Neural crest cell (in vitro differentiated cells): ENCODE results near the gene RABGAP1L. TPM values are rescaled to one million over a fixed set of nuclear protein-coding genes. Genes with fewer than 3 reads are reported as not detected.

Experiments
- DNase-seq: peaks from one replicate; pipeline ENCODE4 v3.0.0; 2021; ENCODE audit warnings: low read depth, mixed read lengths, low spot score
- H3K27ac Mint-ChIP-seq: one replicate; pipeline ENCODE4 v1.8.0; 2021; ENCODE audit warnings: mild to moderate bottlenecking, mixed read lengths; ENCODE audit not compliant: unreplicated experiment
- H3K27me3 Mint-ChIP-seq: 2 replicates; pipeline ENCODE4 v1.8.0; 2021; ENCODE audit warnings: low read depth, mild to moderate bottlenecking, mixed read lengths
- H3K36me3 Mint-ChIP-seq: 2 replicates; pipeline ENCODE4 v1.8.0; 2021; ENCODE audit warnings: low read depth, mild to moderate bottlenecking, mixed read lengths
- H3K4me1 Mint-ChIP-seq: 2 replicates; pipeline ENCODE4 v1.8.0; 2021; ENCODE audit warnings: mixed read lengths
- H3K4me3 Mint-ChIP-seq: one replicate; pipeline ENCODE4 v1.8.0; 2021; ENCODE audit warnings: mild to moderate bottlenecking, mixed read lengths
- H3K9me3 Mint-ChIP-seq: 2 replicates; pipeline ENCODE4 v1.8.0; 2021; ENCODE audit warnings: mixed read lengths
- CTCF ChIP-seq: fragments of 200-600 bp; sonication (generic); conservative IDR thresholded peaks from 2 replicates; pipeline ENCODE4 v1.5.0; 2021; ENCODE audit warnings: antibody characterized with exemption, mild to moderate bottlenecking
- total RNA-seq: library from RNA; stranded (reverse); gene quantifications from 2 replicates; pipeline ENCODE4 v1.2.1, GENCODE V29; 2021

Gene RABGAP1L
- total RNA-seq, 1 donor from 2014 or later: 25.6 TPM

- no peak for DNase-seq
- no peaks in the 10 kb centered on the region for H3K27me3 Mint-ChIP-seq
- H3K36me3 Mint-ChIP-seq: no peaks in the 10 kb centered on the region
- no peak overlapping the region for H3K4me3 Mint-ChIP-seq
- peaks cover 2% of the 10 kb centered on the region for H3K9me3 Mint-ChIP-seq
- no peak for TF ChIP-seq CTCF
- no peaks in the 10 kb centered on the region for H3K4me1 Mint-ChIP-seq
- no peak overlapping the region for H3K27ac Mint-ChIP-seq
Observed at GRCh38 chr1:174663358-174663757, 504.0 kb downstream of the RABGAP1L start.

GRCh38 chr1:174666248-174666647 is 506.9 kb downstream of the RABGAP1L start:
- Mint-ChIP-seq H3K4me1 (no peaks in the 10 kb centered on the region), H3K27me3 (no peaks in the 10 kb centered on the region), H3K27ac (no peak overlapping the region), H3K36me3 (peaks cover 13% of the 10 kb centered on the region), H3K4me3 (no peak overlapping the region), H3K9me3 (peaks cover 16% of the 10 kb centered on the region)
- no peak for TF ChIP-seq CTCF
- no peak for DNase-seq

GRCh38 chr1:174671826-174672225 is 512.5 kb downstream of the RABGAP1L start:
- Mint-ChIP-seq H3K27me3 (no peaks in the 10 kb centered on the region), H3K27ac (no peak overlapping the region), H3K4me3 (no peak overlapping the region), H3K36me3 (peaks cover 16% of the 10 kb centered on the region), H3K4me1 (no peaks in the 10 kb centered on the region), H3K9me3 (peaks cover 16% of the 10 kb centered on the region)
- DNase-seq: no peak
- TF ChIP-seq CTCF: no peak

GRCh38 chr1:174676856-174677255 is 517.5 kb downstream of the RABGAP1L start:
- no peaks in the 10 kb centered on the region for H3K9me3 Mint-ChIP-seq
- DNase-seq: no peak
- no peak overlapping the region for H3K4me3 Mint-ChIP-seq
- TF ChIP-seq CTCF: no peak
- H3K27me3 Mint-ChIP-seq: no peaks in the 10 kb centered on the region
- H3K4me1 Mint-ChIP-seq: no peaks in the 10 kb centered on the region
- no peak overlapping the region for H3K27ac Mint-ChIP-seq
- no peaks in the 10 kb centered on the region for H3K36me3 Mint-ChIP-seq

- no peak overlapping the region for H3K27ac Mint-ChIP-seq
- no peaks in the 10 kb centered on the region for H3K4me1 Mint-ChIP-seq
- no peaks in the 10 kb centered on the region for H3K27me3 Mint-ChIP-seq
- no peak for DNase-seq
- no peaks in the 10 kb centered on the region for H3K9me3 Mint-ChIP-seq
- no peak for TF ChIP-seq CTCF
- no peak overlapping the region for H3K4me3 Mint-ChIP-seq
- H3K36me3 Mint-ChIP-seq: no peaks in the 10 kb centered on the region
Observed at GRCh38 chr1:174678657-174679056, 519.3 kb downstream of the RABGAP1L start.

GRCh38 chr1:174680101-174680500 is 520.8 kb downstream of the RABGAP1L start:
- Mint-ChIP-seq H3K9me3 (no peaks in the 10 kb centered on the region), H3K27ac (no peak overlapping the region), H3K4me3 (no peak overlapping the region), H3K27me3 (no peaks in the 10 kb centered on the region), H3K4me1 (no peaks in the 10 kb centered on the region), H3K36me3 (no peaks in the 10 kb centered on the region)
- no peak for DNase-seq
- TF ChIP-seq CTCF: no peak
